ENCODE results near the gene ACAD9.

Gene ACAD9

GRCh38 chr3:128933213-128933921, 53.9 kb downstream of the ACAD9 start:
- DNase-seq (ENCODE audit: low spot score) = no peak

- no peak for DNase-seq (ENCODE audit: low spot score)
Observed at GRCh38 chr3:128933922-128934253, 54.5 kb downstream of the ACAD9 start.

DNA sequence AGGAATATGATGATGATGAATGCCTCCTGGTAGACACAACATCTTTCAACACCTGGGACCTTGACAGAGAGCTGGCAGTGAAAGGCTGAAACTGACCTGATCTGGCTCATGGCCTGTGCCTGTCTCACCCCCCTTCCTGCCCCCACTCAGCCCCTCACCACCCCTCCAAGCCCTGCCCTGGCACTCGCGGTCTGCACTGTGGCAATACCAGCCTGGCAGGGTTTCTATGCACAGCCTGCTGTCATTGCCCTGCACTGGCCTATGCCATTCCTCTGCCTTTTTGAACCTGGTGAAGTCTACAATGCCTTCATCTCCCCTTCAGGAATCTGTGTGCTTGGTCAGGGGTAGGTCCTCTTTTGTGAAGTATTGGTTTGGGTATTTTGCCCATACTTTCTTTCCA, 56.5 kb downstream of the ACAD9 start:
- DNase-seq (ENCODE audit: low spot score) = no peak

DNA sequence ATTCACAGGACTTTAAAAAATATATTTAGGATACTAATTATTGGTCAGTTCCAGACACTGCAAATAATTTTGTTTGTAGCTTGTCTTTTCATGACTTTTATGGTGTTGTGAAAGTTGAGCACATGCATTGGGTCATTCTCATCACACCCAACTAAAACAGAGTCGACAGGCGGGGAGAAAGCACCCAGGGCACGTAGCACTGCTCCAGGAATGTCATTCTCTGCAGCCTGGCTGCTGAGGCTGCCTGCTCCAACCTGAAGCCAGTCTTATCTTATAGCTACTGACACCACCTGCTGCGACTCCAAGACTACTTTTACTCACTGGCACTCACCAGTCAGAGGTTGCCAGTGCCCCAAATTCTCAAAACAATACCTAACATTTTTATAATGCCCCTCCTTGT, 56.9 kb downstream of the ACAD9 start:
- DNase-seq (ENCODE audit: low spot score) = no peak

- DNase-seq (ENCODE audit: low spot score) = no peak
Observed at GRCh38 chr3:128940252-128940651, 60.8 kb downstream of the ACAD9 start.

GRCh38 chr3:128942161-128942952, 62.9 kb downstream of the ACAD9 start:
- DNase-seq (ENCODE audit: low spot score) = no peak

DNA sequence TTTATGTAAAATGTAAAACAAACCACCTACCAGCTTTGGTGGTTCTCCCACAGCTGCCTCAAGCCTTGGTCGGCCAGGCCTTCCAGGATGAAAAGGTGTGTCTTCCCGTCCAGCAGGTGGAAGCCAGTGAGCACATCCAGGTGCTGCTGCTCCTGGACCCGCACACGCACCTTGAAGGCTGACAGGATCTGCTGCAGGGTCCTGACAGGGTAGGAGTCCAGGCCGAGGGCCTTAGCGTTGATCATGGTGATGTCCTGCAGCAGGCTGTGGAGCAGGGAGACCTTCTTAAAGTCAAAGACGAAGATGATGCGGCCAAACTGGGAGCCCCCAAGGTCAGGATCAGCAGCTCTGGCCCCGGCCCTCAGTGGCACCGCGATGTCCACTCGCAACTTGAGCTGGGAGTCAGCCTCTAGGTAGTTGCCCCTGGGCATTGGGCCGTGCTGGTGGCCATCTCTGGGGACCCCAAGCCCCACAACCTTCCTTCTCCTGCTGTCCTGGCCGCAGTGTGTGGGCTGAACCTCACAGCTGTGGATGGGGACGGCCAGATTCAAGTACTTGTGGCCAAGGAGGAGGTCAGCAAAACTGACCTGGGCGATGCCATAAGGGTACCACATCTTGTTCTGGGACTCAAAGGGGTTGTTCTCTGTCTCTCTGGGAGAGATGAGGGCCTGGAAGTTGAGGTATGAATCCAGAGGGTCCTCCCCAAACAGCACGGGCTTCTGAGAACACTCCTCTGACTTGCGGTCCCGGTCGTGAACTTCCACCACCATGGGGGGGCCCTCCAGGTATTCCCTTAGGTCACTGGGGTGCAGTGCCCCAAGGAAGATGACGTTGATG, 65.8 kb downstream of the ACAD9 start:
- DNase-seq (ENCODE audit: low spot score) = no peak

DNA sequence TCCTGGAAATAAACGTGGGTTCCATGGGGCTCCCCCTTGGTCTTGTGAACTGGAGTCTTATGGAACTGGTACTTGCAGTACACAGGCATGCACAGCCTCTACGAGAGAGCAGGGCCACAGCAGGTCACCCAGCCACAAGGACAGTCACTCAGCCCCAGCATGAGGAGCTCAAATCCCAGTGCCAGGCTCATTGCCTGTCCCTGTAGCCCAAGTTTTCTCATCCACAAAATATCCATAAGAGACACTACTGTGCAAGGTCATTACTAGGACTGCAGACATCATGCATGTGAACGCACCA, 66.4 kb downstream of the ACAD9 start:
- DNase-seq (ENCODE audit: low spot score) = no peak

GRCh38 chr3:128946411-128946810, 67.0 kb downstream of the ACAD9 start:
- DNase-seq (ENCODE audit: low spot score) = no peak

DNA sequence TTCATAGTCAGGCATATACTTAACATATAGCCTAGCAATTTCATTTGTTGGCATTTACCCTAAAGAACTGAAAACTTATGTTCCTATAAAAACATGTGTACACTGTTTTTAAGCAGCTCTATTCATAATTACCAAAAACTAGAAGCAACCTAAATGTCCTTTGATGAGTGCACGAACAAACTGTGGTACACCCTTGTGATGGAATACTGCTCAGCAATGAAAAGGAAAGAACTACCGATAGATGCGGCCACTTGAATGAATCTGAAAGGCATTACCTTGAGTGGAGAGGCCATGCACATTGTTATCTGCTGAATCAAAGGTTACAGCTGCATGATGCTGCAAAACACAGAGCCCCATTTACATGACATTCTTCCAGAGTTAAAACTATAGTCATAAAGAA, 69.7 kb downstream of the ACAD9 start:
- no peak for DNase-seq (ENCODE audit: low spot score)

- peak; percentile 65 for DNase-seq (ENCODE audit: low spot score)
Observed at GRCh38 chr3:128950223-128950938, 71.0 kb downstream of the ACAD9 start.

DNA sequence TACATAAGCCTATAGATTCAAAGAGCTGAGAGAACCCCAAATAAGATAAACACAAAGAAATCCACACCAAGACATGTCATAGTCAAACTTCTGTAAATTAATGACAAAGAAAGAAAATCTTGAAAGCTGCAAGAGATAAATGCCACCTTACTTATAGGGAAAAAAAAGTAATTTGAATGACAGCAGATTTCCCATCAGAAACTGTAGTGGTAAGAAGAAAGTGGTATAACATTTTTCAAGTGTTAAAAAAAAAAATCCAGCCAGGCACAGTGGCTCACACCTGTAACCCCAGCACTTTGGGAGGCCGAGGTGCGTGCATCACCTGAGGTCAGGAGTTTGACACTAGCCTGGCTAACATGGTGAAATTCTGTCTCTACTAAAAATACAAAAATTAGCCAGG, 77.0 kb downstream of the ACAD9 start:
- no peak for DNase-seq (ENCODE audit: low spot score)

Small RNA genes within 50 kb of the gene (small RNA-seq; reads per million reads assigned to genes)
- 0 reads per million in 2 experiments for gene AC112484.4

Data from SK-N-DZ (cell line).